ENCODE data around the gene HAUS8. TPM values are rescaled to one million over a fixed set of nuclear protein-coding genes. Genes with fewer than 3 reads are reported as not detected.
A peak's percentile ranks its signal among the peaks of the same experiment; 100 is the strongest.
"Not testable (repeated sequence)": the region's sequence is repeated elsewhere in the genome, so short reads cannot be mapped to it uniquely, and the experiment has no call there.

The HAUS8 gene
- total RNA-seq, 1 donor from 2014 or later = 8.1 TPM

DNA sequence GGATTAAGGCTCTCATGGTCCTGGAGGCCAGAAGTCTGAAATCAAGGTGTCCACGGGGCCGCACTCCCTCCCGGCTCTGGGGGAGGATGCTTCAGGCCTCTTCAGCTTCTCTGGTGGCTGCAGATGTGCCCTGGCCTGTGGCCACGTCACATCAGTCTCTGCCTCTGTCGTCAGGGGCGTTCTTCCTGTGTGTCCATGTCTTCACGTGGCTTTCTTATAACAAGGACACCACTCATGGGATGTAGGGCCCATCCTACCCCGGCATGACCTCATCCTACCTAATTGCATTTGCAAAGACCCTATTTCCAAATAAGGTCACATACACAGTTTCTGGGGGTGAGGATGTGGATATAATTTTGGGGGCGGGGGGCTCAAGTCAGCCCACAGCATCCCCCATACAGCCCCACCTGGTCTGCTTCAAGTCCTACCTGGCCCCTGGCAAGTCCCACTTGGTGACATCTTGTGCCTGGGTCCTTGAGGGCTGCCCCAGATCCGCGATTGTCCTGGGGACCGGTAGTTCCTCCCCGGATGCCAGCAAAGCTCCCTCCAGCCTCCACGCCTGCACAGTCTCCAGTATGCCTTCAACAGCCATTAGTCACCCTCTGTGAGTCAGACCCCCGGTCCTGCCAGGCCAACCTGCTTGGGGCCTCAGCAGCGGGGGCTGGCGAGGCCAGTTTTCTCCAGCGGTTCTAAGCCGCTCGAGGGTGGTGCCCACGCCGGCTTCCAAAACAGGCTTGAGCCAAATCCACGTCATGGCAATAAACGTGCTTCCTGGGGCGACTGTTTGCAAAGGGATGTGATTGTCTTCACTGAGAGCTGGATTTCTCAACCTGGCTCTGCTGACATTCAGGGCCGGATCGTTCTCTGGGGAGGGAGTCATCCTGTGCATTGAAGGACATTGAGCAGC lies 32.5 kb upstream of the HAUS8 start:
- TF ChIP-seq, protein P1, sequence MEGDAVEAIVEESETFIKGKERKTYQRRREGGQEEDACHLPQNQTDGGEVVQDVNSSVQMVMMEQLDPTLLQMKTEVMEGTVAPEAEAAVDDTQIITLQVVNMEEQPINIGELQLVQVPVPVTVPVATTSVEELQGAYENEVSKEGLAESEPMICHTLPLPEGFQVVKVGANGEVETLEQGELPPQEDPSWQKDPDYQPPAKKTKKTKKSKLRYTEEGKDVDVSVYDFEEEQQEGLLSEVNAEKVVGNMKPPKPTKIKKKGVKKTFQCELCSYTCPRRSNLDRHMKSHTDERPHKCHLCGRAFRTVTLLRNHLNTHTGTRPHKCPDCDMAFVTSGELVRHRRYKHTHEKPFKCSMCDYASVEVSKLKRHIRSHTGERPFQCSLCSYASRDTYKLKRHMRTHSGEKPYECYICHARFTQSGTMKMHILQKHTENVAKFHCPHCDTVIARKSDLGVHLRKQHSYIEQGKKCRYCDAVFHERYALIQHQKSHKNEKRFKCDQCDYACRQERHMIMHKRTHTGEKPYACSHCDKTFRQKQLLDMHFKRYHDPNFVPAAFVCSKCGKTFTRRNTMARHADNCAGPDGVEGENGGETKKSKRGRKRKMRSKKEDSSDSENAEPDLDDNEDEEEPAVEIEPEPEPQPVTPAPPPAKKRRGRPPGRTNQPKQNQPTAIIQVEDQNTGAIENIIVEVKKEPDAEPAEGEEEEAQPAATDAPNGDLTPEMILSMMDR (IDR thresholded peaks at IDR 0.05) = no peak
- ATAC-seq (peak; percentile 69), DNase-seq (peak; percentile 78)
- Histone ChIP-seq H3K4me3 (no peak overlapping the region), H3K27me3 (no peaks in the 10 kb centered on the region), H3K27ac (peak overlapping the region; percentile 65), H3K4me1 (peaks cover 25% of the 10 kb centered on the region), H3K36me3 (peaks cover 37% of the 10 kb centered on the region), H3K9me3 (no peaks in the 10 kb centered on the region)
- intact Hi-C loops (cut with DNase I) = no loop called here

DNA sequence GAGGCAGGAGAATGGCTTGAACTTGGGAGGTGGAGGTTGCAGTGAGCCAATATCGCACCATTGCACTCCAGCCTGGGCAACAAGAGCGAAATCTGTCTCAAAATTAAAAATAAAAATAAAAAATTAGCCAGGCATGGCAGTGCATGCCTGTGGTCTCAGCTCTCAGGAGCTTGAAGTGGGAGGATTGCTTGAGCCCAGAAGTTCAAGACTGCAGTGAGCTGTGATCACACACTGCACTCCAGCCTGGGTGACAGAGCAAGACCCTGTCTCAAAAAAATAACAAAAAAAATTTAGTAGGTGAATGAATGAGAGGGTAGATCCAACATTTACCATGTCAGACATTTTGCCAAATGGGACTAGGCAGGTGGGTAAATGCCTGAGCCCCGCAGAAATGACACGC lies 31.7 kb upstream of the HAUS8 start:
- Histone ChIP-seq H3K36me3 (peaks cover 39% of the 10 kb centered on the region), H3K4me1 (peaks cover 25% of the 10 kb centered on the region)
- intact Hi-C loops (cut with DNase I); DNase-seq; ATAC-seq; H3K9me3 ChIP-seq; H3K4me3 ChIP-seq; H3K27ac ChIP-seq; H3K27me3 ChIP-seq: not testable (repeated sequence)

- intact Hi-C loops (cut with DNase I) = no loop called here
- Histone ChIP-seq H3K9me3 (no peaks in the 10 kb centered on the region), H3K27ac (no peak overlapping the region), H3K4me3 (no peak overlapping the region), H3K4me1 (peaks cover 25% of the 10 kb centered on the region), H3K27me3 (no peaks in the 10 kb centered on the region), H3K36me3 (peaks cover 35% of the 10 kb centered on the region)
- ATAC-seq (no peak), DNase-seq (no peak)
- TF ChIP-seq, protein P1 (IDR thresholded peaks at IDR 0.05) = no peak
Measured at GRCh38 chr19:17105556-17105955, 30.3 kb upstream of the HAUS8 start.

DNA sequence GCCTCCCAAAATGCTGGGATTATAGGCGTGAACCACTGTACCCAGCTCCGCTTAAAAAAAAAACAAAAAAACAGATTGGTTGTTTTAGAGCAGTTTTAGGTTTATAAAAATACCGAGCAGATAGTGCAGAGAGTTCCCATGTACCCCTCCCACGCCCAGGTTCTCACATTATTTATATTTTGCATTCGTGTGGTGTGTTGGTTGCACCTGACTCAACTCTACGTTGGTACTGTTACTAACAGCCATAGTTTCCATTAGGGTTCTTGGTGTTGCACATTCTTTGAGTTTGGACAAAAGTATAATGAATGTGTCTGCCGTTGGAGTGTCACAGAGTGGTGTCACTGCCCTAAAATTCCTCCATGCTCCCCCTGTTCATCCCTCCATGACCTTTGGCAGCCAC lies 29.4 kb upstream of the HAUS8 start:
- peaks cover 25% of the 10 kb centered on the region for H3K4me1 ChIP-seq
- H3K27ac ChIP-seq = no peak overlapping the region
- ATAC-seq = no peak
- no peak overlapping the region for H3K4me3 ChIP-seq
- no peaks in the 10 kb centered on the region for H3K9me3 ChIP-seq
- DNase-seq = no peak
- peaks cover 35% of the 10 kb centered on the region for H3K36me3 ChIP-seq
- TF ChIP-seq, protein P1 (IDR thresholded peaks at IDR 0.05) = no peak
- H3K27me3 ChIP-seq = no peaks in the 10 kb centered on the region
- intact Hi-C loops (cut with DNase I) = no loop called here

DNA sequence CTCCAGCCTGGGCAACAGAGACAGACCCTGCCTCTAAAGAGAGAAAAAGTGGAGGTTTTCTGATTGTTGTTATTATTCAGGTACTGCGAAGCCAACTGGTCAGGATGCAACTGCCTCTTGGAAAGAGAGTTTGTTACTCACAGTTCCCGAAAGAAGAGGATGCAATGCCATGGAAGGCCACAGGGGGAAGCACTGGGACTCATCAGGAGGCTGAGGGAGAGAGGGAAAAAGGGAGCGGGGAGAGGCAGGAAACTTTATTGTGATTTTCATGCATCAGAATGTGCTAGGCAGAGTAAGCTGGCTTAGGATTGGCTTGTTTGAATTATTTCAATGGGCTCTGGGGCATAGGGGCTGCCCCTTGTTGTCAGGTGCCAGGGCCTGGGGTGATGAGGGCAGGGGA lies 27.9 kb upstream of the HAUS8 start:
- H3K4me1 ChIP-seq = peaks cover 18% of the 10 kb centered on the region
- no peak overlapping the region for H3K4me3 ChIP-seq
- intact Hi-C loops (cut with DNase I) = no loop called here
- TF ChIP-seq, protein P1 (IDR thresholded peaks at IDR 0.05) = peak; percentile 54
- no peak overlapping the region for H3K27ac ChIP-seq
- H3K27me3 ChIP-seq = no peaks in the 10 kb centered on the region
- no peaks in the 10 kb centered on the region for H3K9me3 ChIP-seq
- H3K36me3 ChIP-seq = peaks cover 37% of the 10 kb centered on the region
- no peak for DNase-seq
- peak; percentile 19 for ATAC-seq
